GM23338 (cell line): ENCODE results near the gene SYT7. TPM values are rescaled to one million over a fixed set of nuclear protein-coding genes. Genes with fewer than 3 reads are reported as not detected.

Experiments
- ATAC-seq: fragments of 200-7000 bp; cut with Tn5 transposase; 3 replicates; pipeline ENCODE4 v1.9.1; 2020
- DNase-seq: peaks from one replicate; pipeline ENCODE4 v3.0.0-alpha.2; 2015; ENCODE audit warnings: low spot score
- H2AFZ ChIP-seq: fragments of 200-600 bp; sonication (generic); 2 replicates; pipeline ENCODE4 v1.8.0; 2016; ENCODE audit warnings: antibody characterized with exemption, mild to moderate bottlenecking, moderate library complexity
- H3F3A ChIP-seq: fragments of 200-600 bp; sonication (generic); replicated peaks from 2 replicates; pipeline ENCODE4 v1.8.0; 2017; ENCODE audit warnings: antibody characterized with exemption, mixed run types, low read depth
- H3K27ac ChIP-seq: fragments of 200-600 bp; sonication (generic); 2 replicates; pipeline ENCODE4 v1.6.1; 2016; ENCODE audit warnings: low read depth
- H3K27me3 ChIP-seq: fragments of 200-600 bp; sonication (generic); 2 replicates; pipeline ENCODE4 v1.8.0; 2016; ENCODE audit warnings: mild to moderate bottlenecking, mixed run types, moderate library complexity; ENCODE audit not compliant: insufficient read depth
- H3K36me3 ChIP-seq: fragments of 200-600 bp; sonication (generic); 2 replicates; pipeline ENCODE4 v1.8.0; 2016; ENCODE audit warnings: mild to moderate bottlenecking; ENCODE audit not compliant: insufficient read depth
- H3K4me1 ChIP-seq: fragments of 200-600 bp; sonication (generic); 2 replicates; pipeline ENCODE4 v1.8.0; 2016; ENCODE audit warnings: mild to moderate bottlenecking, moderate library complexity; ENCODE audit not compliant: insufficient read depth
- H3K4me2 ChIP-seq: fragments of 200-600 bp; sonication (generic); 2 replicates; pipeline ENCODE4 v1.7.1; 2017; ENCODE audit warnings: mixed run types
- H3K4me3 ChIP-seq: fragments of 200-600 bp; sonication (generic); 2 replicates; pipeline ENCODE4 v1.6.1; 2016; ENCODE audit warnings: mixed run types
- H3K79me2 ChIP-seq: fragments of 200-600 bp; sonication (generic); replicated peaks from 2 replicates; pipeline ENCODE4 v1.8.0; 2017; ENCODE audit warnings: mild to moderate bottlenecking; ENCODE audit not compliant: insufficient read depth
- H3K9me2 ChIP-seq: fragments of 200-600 bp; sonication (generic); 2 replicates; pipeline ENCODE4 v1.8.0; 2017; ENCODE audit not compliant: insufficient read depth
- H4K20me1 ChIP-seq: fragments of 200-600 bp; sonication (generic); replicated peaks from 2 replicates; pipeline ENCODE4 v1.8.0; 2017; ENCODE audit warnings: mild to moderate bottlenecking; ENCODE audit not compliant: insufficient read depth
- H3K27ac Mint-ChIP-seq: 2 replicates; pipeline ENCODE4 v1.8.0; 2020; ENCODE audit warnings: inconsistent platforms, mild to moderate bottlenecking, moderate library complexity, mixed read lengths
- H3K27me3 Mint-ChIP-seq: 3 replicates; pipeline ENCODE4 v1.8.0; 2022; ENCODE audit warnings: low read depth, mild to moderate bottlenecking, moderate library complexity, mixed read lengths, inconsistent platforms; ENCODE audit not compliant: insufficient read depth, poor library complexity
- H3K36me3 Mint-ChIP-seq: 3 replicates; pipeline ENCODE4 v1.8.0; 2021; ENCODE audit warnings: low read depth, mild to moderate bottlenecking, inconsistent platforms, moderate library complexity, mixed read lengths
- H3K4me1 Mint-ChIP-seq: 3 replicates; pipeline ENCODE4 v1.8.0; 2020; ENCODE audit warnings: mild to moderate bottlenecking, inconsistent platforms, mixed read lengths
- H3K4me3 Mint-ChIP-seq: 3 replicates; pipeline ENCODE4 v1.8.0; 2021; ENCODE audit warnings: moderate library complexity, mild to moderate bottlenecking, inconsistent platforms, mixed read lengths
- H3K9me3 Mint-ChIP-seq: 3 replicates; pipeline ENCODE4 v1.8.0; 2020; ENCODE audit warnings: moderate library complexity, mild to moderate bottlenecking, inconsistent platforms, mixed read lengths
- CREB1 ChIP-seq: fragments of 250-450 bp; sonication (Bioruptor Pico); IDR thresholded peaks from 2 replicates; pipeline ENCODE4 v1.5.0; 2020; ENCODE audit warnings: low read depth, mild to moderate bottlenecking, moderate library complexity
- EZH2 ChIP-seq: fragments of 200-600 bp; sonication (generic); IDR thresholded peaks from one replicate; pipeline ENCODE4 v1.8.0; 2017; ENCODE audit warnings: antibody characterized with exemption, mild to moderate bottlenecking, low read depth; ENCODE audit not compliant: unreplicated experiment
- JUNB ChIP-seq: IDR thresholded peaks from one replicate; pipeline ENCODE4 v1.6.1; 2016; ENCODE audit warnings: antibody characterized with exemption; ENCODE audit not compliant: unreplicated experiment
- NANOG ChIP-seq: IDR thresholded peaks from 2 replicates; pipeline ENCODE4 v1.6.1; 2016; ENCODE audit warnings: antibody characterized with exemption, borderline replicate concordance
- POLR2AphosphoS5 ChIP-seq: IDR thresholded peaks from 2 replicates; pipeline ENCODE4 v1.6.1; 2016; ENCODE audit warnings: antibody characterized with exemption, low read depth
- REST ChIP-seq: IDR thresholded peaks from one replicate; pipeline ENCODE4 v1.6.1; 2018; ENCODE audit warnings: antibody characterized with exemption; ENCODE audit not compliant: unreplicated experiment
- ZNF114 ChIP-seq: fragments of 250-450 bp; sonication (Bioruptor Pico); IDR thresholded peaks from 2 replicates; pipeline ENCODE4 v1.5.0; 2020; ENCODE audit warnings: mild to moderate bottlenecking, moderate library complexity
- ZNF331 ChIP-seq: fragments of 250-450 bp; sonication (Bioruptor Pico); IDR thresholded peaks from 2 replicates; pipeline ENCODE4 v1.5.0; 2020; ENCODE audit warnings: low read depth, mild to moderate bottlenecking, moderate library complexity
- ZNF462 ChIP-seq: fragments of 250-450 bp; sonication (Bioruptor Pico); IDR thresholded peaks from 2 replicates; pipeline ENCODE4 v1.5.0; 2020; ENCODE audit warnings: mild to moderate bottlenecking, moderate library complexity
- polyA plus RNA-seq: library from polyadenylated mRNA; unstranded; fragments of >200 nt; fragmentation: Nextera tagmentation; extraction: Ambion mirVana; gene quantifications from 2 replicates; pipeline ENCODE4 v1.2.1, GENCODE V29; 2016
- total RNA-seq: library from RNA; depleted of rRNA; stranded (reverse); fragments of >200 nt; shearing (Covaris generic); gene quantifications from 2 replicates; pipeline ENCODE4 v1.2.3, GENCODE V29; 2014
- TF ChIP-seq, protein P1 (sequence below), 2 experiments: fragments of 200-600 bp in 1 of 2; sonication (generic) in 1 of 2; conservative IDR thresholded peaks; 2 replicates each; pipeline versions ENCODE4 v1.5.1 to v1.6.1; 2016 to 2017; ENCODE audit warnings: antibody characterized with exemption in 2 of 2, low read depth in 2 of 2, mild to moderate bottlenecking in 2 of 2, moderate library complexity in 1 of 2

SYT7 gene
- total and polyA plus RNA-seq, 2 experiments from 2014 or later = 1.6 to 10.3 TPM

GRCh38 chr11:61544466-61544865 is 36.4 kb downstream of the SYT7 start:
- no peak overlapping the region for H3K4me3 ChIP-seq
- Mint-ChIP-seq H3K9me3 (no peaks in the 10 kb centered on the region), H3K27me3 (peaks cover 9% of the 10 kb centered on the region), H3K36me3 (no peaks in the 10 kb centered on the region; the same call in 2 of the 3 replicates), H3K27ac (no peak overlapping the region), H3K4me1 (peaks cover 46% of the 10 kb centered on the region), H3K4me3 (no peak overlapping the region)
- H2AFZ ChIP-seq = no peak overlapping the region
- no peaks in the 10 kb centered on the region for H3K27me3 ChIP-seq
- no peak overlapping the region for H3K4me2 ChIP-seq
- no peak for ATAC-seq
- H3K9me2 ChIP-seq = peaks cover 9% of the 10 kb centered on the region
- H3K27ac ChIP-seq = no peak overlapping the region
- no peak for TF ChIP-seq REST
- no peak for TF ChIP-seq CREB1
- TF ChIP-seq POLR2AphosphoS5 = no peak
- TF ChIP-seq JUNB = no peak
- TF ChIP-seq ZNF462 (CRISPR knock-in tag) = no peak
- no peak for TF ChIP-seq ZNF114 (CRISPR knock-in tag)
- no peak for TF ChIP-seq ZNF331 (CRISPR knock-in tag)
- TF ChIP-seq, protein P1, sequence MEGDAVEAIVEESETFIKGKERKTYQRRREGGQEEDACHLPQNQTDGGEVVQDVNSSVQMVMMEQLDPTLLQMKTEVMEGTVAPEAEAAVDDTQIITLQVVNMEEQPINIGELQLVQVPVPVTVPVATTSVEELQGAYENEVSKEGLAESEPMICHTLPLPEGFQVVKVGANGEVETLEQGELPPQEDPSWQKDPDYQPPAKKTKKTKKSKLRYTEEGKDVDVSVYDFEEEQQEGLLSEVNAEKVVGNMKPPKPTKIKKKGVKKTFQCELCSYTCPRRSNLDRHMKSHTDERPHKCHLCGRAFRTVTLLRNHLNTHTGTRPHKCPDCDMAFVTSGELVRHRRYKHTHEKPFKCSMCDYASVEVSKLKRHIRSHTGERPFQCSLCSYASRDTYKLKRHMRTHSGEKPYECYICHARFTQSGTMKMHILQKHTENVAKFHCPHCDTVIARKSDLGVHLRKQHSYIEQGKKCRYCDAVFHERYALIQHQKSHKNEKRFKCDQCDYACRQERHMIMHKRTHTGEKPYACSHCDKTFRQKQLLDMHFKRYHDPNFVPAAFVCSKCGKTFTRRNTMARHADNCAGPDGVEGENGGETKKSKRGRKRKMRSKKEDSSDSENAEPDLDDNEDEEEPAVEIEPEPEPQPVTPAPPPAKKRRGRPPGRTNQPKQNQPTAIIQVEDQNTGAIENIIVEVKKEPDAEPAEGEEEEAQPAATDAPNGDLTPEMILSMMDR (conservative IDR thresholded peaks at IDR 0.05; ENCODE audit: low read depth in 2 of 2) = no peak
- no peak for TF ChIP-seq NANOG
- TF ChIP-seq EZH2 = no peak
- no peak for DNase-seq
- no peaks in the 10 kb centered on the region for H3K36me3 ChIP-seq
- 0 out of 2 replicates have a peak, but pooled peaks cover 3% of the 10 kb centered on the region for H3F3A ChIP-seq
- peaks cover 19% of the 10 kb centered on the region for H3K4me1 ChIP-seq
- no peaks in the 10 kb centered on the region for H3K79me2 ChIP-seq
- H4K20me1 ChIP-seq = no peaks in the 10 kb centered on the region
